GM18505 (cell line): ENCODE results near the gene DPF3.

Experiments used
- ATAC-seq: cut with Tn5 transposase; IDR thresholded peaks from one replicate; pipeline ENCODE4 v1.9.1; 2021; ENCODE audit not compliant: unreplicated experiment
- POLR2A ChIP-seq: IDR thresholded peaks from 4 replicates; pipeline ENCODE4 v1.6.1; 2011; ENCODE audit warnings: borderline replicate concordance; ENCODE audit not compliant: insufficient read depth, insufficient read length; ENCODE audit errors: extremely low read depth

Gene DPF3

GRCh38 chr14:72781561-72782508 lies 112.1 kb downstream of the DPF3 start:
- TF ChIP-seq POLR2A: no peak
- no peak for ATAC-seq

GRCh38 chr14:72780751-72781150 lies 113.2 kb downstream of the DPF3 start:
- no peak for TF ChIP-seq POLR2A
- ATAC-seq: no peak

GRCh38 chr14:72779679-72780078 lies 114.2 kb downstream of the DPF3 start:
- ATAC-seq: no peak
- no peak for TF ChIP-seq POLR2A

DNA sequence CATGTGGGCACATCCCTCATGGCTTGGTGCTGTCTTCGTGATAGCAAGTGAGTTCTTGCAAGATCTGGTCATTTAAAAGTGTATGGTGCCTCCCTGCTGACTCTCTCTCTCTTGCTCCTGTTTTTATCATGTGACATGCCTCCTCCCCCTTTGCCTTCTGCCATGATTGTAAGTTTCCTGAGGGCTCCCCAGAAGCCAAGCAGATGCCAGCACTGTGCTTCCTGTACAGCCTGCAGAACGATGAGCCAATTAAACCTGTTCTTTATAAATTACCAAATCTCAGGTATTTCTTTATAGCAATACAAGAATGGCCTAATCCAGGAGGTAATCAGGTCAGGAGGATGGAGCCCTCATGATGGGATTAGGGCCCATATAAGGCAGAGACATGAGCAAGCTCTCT lies 116.3 kb downstream of the DPF3 start:
- TF ChIP-seq POLR2A: no peak
- ATAC-seq: no peak

- ATAC-seq: no peak
- no peak for TF ChIP-seq POLR2A
Measured at GRCh38 chr14:72776701-72777261, 117.1 kb downstream of the DPF3 start.

DNA sequence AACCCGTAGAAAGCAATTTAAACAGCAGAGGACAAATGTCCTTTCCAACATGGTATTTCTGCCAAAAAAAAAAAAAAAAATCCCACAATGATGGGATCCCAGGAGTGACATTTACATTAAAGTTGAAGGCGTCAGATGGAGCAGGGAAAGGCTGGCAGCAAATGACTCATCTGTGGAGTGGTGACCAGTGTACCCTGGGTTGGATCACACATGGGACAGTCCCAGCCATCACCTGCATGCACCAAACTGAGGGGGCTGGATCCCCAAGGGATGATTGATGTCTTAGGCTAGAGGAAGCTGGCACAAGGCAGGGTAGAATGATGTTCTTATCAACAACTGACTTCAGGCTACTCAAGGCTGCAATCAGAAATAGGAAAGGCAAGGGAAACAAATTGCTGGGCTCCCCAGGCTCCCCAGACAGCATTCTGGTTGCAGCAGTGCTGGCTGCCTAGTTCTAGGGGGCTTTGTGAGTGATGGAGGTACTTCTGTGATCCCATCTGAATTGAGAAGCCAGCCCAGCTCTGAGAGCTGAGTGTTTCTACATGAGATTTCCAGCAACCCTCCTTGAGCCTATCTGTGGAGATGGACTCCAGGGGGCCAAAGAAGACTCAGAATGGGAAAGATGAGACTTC lies 117.9 kb downstream of the DPF3 start:
- no peak for ATAC-seq
- no peak for TF ChIP-seq POLR2A

DNA sequence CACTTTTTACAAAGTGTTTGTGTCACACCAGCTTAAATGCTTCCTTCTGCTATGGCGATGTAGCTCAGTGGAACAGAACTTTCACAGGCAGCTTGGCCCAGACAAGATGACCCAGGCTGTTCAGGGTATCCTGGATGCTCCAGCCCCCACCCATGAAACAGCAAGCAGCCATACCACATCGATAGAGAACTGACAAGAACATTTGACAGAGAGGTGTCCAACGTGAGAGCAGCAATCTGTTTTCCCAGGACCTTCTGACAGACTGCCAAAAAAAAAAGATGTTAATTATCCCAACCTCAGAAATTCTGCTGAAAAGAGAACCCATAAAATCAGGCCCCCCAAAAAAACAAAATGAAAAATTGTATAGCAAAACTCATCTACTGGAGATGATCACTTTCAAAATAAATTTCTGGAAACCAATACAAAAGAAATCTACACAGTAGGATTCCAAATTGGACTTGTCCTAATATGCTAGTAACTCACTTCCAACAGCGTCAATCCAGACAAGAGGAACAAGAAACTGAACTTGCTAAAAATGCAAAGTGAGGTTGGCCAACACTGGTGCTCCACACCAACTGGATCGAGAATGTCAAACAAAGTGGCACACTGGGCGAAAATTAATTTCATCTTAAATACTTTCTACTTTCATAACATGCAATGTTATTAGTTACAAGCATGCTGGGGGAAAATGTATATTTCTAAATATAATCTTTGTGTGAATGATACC lies 118.8 kb downstream of the DPF3 start:
- no peak for TF ChIP-seq POLR2A
- ATAC-seq: no peak

GRCh38 chr14:72774141-72774540 lies 119.8 kb downstream of the DPF3 start:
- ATAC-seq: no peak
- TF ChIP-seq POLR2A: no peak

- TF ChIP-seq POLR2A: no peak
- ATAC-seq: no peak
Measured at GRCh38 chr14:72771561-72771960, 122.3 kb downstream of the DPF3 start.

DNA sequence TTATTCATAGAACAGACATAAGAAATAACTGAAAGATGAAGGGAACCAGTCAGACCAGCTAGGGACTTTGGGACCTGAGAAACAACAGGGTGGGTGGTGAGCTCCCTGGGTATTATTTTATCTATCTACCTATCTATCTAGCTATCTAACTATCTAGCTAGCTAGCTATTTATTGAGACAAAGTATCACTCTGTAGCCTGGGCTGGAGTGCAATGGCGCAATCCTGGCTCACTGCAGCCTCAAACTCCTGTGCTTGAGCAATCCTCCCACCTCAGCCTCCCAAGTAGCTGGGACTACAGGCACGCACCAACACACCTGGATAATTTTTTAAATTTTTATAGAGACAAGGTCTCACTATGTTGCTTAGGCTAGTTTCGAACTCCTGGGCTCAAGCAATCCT lies 127.6 kb downstream of the DPF3 start:
- TF ChIP-seq POLR2A: no peak
- no peak for ATAC-seq

DNA sequence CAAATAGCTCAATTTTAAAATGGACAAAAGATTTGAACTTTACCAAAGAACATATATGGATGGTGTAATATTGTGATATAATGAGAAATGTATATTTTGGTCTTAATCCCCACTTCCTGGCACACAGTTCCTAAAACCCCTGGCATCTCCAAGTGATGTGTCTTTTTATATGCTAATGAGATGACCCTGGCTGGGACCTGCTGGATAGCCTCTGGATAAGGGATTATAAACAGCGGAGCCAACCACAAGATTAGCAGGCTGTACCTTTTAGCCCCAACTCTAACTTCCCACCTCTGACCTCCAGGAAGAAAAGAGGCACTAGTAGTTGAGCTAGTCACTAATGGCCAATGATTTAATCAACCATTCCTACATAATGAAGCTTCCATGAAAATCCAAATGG lies 130.0 kb downstream of the DPF3 start:
- no peak for ATAC-seq
- no peak for TF ChIP-seq POLR2A

GRCh38 chr14:72759670-72760069 lies 134.2 kb downstream of the DPF3 start:
- TF ChIP-seq POLR2A: no peak
- ATAC-seq: no peak

- TF ChIP-seq POLR2A: no peak
Measured at GRCh38 chr14:72758993-72759392, 134.9 kb downstream of the DPF3 start.

More at GRCh38 chr14:72758993-72759392, 134.9 kb downstream of the DPF3 start:
- ATAC-seq: no peak
